Activated CD8-positive, alpha-beta memory T cell treated with anti-CD3 and anti-CD28 coated beads for 24 hours (primary cell): Measurements from ENCODE around the gene MYORG.
"Not testable (repeated sequence)": the region's sequence is repeated elsewhere in the genome, so short reads cannot be mapped to it uniquely, and the experiment has no call there.

Experiments
- DNase-seq: peaks from one replicate; pipeline ENCODE4 v3.0.0-alpha.2; 2020

The MYORG gene

DNA sequence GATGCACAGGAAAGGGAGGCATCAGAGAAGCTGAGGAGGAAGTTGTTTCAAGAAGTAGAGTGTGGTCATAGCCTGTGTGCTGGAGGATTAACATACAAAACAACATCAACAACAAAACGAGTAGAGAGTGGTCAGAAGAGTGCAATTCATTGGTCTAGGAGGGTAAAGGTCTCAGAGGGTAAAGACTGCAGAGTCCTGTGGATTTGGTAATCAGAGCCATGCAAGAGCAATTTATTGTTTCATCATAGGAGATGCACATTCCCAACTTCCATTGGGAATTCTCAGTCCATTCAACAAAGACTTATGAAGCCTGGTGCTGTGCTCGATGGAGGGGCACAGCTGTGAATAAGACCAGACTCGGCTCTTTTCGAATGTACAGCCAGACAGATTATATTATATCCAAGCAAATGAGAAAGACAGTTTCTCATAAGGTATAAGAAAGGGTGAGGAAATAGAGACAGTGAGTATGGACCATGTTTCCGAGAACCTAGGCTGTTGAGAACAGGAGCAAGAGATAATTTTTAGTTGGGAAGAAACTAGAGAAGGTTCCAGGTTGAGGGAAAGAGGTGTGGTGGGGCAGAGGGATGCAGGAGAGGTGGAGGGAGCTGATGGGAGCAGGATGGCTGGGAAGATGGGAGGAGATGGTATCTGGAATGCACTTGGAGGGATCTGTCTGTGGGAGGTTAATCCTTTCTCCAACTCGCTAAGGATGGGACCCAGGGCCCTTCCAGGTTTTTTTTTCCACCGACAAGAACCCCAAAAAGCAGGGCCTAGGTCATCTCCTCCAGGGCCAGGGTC, 7.9 kb upstream of the MYORG start:
- DNase-seq = peak; percentile 15

DNA sequence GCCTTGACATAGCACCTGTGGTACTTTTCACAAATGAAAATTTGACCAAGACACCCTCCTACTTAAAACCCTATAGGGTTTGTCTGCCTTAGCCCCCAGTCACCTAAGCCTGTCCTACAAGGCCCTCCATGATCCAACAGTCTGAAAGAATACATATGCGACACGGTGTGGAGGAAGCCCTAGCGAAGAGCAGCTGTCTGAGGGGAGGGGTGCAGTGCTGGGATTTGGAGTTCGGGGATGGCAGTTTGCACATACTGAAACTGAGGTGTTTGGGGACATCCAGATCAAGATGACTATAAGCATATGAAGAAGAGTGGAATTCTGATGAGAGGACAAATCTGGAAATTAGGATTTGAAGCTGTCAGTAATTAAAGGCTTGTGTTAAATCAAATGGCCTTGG, 7.2 kb upstream of the MYORG start:
- DNase-seq = peak; percentile 5

DNA sequence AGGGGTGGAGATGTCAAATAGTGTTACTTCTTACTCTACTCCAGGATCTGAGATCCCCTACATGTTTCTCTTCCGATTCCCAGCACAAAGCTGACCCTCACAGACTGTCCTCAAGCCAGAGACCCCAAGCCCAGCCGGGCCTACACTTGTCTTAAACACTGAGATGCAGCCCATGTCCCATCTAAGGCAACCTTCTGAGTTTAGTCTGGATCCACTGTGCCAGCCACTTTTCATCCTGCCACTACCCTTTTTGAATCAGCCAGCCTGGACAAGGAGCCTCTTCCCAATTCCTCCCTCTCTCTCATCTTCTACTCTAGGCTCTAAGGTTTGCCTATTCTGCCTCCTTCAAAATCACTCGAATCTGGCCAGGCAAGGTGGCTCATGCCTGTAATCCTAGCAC, 6.2 kb upstream of the MYORG start:
- DNase-seq = peak; percentile 45

DNA sequence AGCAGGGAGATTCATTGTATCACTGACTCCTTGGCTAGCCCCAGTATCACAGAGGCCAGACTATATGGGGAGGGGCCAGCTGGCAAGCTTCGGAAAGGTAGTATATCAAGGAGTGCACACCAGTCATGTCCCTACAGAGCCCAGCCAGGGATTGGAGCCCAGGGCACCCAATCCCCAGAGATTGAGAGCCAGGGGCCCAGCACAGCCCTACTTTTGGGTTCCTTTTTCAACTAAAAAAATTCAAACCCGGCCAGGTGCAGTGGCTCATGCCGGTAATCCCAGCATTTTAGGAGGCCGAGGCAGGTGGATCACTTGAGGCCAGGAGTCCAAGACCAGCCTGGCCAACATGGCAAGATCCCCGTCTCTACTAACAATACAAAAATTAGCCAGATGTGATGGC, 5.4 kb upstream of the MYORG start:
- DNase-seq = peak; percentile 38

DNA sequence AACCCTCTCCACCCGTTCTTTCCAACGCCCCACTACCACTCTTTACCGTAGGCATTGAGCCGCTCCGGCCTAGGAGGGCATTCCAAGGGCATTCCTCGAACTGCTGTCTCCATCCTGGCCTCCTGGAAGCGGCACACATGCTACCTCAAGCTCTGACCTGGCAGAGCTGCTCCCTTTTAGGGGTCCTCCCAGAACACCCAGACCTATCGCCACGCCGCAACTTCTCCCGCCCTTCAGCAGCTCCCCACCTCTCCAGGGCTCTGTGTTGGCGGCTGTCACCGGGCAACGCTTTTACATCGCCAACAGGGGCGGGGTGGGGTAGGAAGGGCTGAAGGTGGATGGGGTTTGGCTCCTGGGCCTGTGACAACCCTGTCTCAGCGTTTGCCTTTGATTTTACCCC, 4.6 kb upstream of the MYORG start:
- DNase-seq = no peak

DNA sequence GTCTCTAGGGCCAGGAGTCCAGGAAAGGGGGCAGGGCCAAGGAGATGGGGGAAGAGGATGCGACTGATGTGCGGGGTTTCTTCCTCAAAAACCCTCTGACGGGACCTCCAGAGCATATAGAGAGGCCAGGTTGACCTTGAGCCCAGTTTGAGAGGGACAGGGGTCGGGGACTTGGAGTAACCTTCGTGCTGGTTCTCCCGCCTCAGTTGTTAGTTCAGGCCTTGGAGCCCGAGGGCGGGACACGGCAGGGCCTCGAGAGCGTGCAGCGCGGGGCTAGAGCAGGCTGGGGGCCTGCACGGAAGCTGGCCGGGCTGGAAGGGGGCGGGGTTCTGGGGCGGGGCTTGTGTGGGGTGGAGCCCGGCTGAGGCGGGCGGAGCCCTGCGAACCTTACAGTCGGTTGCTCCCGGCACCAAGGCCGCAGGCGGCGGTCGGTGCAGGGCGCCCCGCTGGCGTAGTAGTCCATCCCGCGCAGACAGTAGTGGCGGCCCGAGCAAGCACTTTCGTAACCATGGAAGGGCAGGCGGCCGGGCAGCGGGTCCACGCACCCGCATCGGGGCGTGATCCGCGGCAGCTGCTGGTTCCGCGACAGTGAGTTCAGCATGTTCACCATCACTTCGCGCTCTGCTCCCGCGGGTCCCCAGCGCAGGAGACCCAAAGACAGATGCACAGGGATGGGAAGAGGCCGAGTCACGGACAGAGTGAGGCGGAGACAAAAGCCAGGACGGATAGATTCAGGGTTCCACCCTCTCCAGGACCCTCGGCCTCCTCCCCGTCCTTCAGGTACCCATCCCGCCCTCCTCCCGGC, 4.0 kb upstream of the MYORG start:
- peak; percentile 89 for DNase-seq

DNA sequence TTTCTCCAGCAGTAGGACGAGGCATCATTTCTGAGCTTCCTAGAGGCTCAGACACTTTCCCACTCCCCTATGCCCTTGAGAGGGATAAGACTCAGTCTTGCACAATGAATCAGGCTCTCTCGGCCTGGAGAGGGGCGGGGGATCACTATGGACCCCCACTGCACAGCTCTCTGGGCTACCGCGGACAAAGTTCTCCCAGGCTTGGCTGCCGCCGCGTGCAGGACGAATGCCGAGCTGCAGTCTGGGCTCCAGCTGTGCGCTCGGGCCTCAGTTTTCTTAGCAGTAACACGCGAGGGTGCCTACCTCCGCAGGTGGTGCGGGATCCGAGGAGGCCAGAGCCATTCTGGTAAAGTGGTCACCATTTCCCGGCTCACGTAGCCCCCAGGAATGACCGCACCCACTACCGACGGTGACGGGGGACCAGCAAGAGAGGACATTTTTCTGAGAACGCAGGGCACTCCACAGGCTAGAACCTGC, 3.4 kb upstream of the MYORG start:
- DNase-seq = no peak

DNA sequence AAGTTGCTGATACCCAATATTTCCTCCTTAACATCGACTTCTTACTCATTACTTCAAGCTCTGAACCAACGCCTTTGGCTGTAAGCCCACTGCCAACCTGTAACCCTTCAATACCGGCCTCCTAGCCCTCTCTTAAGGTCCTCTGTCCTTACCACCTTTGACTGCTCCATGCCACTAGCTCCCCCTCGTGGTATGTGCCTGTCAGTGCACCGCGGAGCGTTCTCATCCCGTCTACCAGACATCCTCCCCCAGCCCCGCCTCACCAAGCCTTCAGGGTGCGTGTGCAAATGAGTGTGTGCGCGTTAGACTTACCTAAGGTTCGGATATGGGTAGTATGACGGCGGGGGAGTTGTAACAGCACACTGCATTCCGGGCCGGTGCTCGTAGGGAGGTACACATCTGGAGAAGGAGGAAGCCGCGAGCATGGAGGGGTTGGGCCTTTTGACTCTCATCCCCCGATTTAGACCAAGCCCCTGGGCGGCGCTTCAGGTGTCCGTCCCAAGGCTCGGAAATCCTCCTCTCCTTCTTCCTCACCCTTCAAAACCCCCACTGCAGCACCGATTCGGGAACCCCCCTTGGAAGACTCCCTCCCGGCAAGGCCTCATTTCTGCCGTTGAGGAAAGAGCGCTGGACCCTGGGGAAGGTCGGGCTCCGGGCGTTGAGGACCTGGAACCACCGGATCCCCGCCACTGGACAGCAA, 2.8 kb upstream of the MYORG start:
- DNase-seq = peak; percentile 95

DNA sequence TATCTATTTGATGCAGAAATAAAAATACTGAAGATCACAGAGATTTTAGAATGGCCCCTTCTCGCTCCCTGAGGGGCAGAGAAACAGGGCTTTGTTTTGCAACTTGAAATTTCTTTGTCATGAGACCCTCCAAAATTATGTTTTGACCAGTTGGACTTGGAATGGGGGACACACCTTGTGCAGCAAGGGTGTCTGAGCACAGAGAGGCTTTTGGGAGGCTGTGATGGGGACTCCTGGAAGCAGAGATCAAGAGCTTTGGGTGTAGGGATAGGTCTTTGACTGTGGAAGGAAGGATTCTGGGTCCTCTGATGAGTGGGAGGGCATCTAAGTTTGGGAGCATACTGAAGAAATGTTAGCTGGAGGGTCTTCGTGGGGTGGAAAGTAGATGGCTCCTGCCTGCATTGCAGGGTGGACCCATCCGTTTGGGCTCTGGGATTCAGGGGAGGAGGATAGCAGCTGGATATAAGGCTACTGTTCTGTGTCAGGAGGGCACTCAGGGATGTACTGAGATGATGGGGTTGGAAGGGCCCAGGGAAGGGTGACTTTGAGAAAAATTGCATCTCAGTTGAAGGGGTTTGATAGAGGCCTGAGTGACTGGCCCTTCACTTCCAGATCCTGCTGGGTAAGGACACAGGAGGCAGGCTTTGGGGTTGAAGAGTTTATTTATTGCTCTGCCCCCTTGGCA, 1.8 kb upstream of the MYORG start:
- DNase-seq = no peak

DNA sequence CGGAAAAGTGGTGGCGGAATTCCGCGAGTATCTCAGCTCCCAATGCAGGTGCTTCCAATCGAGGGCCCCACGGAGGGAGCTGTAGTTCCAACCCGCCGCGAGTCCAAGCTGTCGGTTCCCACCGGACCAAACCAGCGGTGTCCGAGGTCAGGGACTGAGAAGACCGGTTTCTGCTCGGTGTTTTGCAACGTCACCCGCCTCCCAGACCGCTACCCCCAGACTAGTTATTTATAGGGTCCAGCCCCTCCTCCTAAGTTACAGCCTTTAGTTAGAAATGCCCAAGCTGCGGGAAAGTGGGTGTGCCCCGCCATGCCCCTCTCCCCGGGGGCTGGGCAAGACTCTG, 677 bp upstream of the MYORG start:
- DNase-seq = no peak

DNA sequence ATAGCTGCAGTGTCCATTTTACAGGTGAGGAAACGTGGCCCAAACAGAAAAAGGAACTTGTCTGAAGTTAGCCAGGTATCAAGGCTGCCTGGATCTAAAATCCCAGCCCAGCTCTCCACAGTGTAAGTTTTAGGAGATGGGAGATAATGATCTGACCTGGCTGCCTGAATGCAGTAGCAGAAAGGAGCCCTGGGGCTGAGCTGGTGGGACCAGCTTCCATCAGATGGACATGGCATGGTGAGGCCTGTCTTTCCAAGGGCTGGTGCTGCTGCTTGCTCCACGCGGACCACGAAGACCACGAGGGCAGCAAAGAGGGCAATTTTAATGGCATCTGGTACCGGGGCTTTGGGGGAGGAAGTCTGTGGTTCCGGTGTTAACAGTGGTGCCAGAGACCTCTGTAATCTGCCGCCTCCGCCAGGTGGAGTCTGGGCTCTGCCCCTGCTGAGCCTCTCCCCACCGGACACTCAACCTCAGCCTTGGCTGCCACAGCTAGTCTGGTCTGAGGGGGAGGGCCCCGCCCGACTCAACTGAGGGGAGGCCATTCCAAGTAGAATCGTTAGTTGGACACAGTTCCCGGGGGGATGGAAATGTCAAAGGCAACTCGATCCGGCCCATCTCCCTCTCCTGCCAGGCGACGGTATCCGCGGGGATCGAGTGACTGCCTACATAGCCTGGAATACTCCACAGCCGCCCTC, 650 bp downstream of the MYORG start:
- peak; percentile 77 for DNase-seq

DNA sequence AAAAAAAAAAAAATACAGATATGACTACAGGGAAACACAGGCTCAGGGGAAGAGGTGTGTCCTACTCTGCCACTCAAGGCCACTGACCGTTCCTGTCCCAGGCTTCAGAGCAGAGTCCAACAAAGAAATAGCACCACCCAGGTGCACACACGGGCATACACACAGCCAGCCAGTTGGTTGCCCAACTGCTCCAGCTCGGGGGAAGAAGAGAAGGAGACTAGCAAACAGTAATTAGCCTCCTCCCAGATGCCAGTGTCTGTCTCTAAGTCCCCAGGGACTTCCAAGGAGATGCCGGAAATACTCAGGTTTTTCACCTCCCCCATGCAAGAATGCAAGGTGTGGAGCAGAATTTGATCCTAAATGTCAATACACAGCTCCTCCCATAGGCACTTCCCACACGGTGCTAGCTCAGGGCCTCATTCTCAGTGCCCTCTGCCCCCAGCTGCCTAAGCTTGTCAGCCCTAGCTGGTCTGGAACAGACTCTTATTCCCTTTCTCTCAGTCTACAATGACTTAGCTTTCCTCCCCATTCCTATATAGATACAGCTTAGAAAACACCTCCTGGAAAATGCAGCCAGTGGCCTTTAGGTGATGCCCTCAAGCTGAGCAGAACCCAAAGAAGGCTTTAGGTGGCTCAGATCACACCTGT, 1.7 kb downstream of the MYORG start:
- no peak for DNase-seq

DNA sequence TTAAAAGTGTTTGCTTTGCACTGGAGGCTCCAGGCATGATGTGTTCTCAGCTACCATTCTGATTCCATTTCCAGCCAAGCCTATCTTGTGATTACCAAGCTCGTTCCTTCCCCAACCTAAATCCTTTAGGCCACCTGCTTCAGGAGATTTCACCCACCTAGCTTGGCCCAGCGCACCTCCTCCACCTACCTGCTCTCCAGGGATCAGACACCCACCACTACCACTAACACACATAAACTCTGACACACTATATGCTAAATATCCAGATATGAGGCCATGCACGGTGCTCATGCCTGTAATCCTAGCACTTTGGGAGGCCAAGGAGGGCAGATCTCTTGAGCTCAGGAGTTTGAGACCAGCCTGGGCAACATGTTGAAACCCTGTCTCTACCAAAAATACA, 2.4 kb downstream of the MYORG start:
- no peak for DNase-seq

DNA sequence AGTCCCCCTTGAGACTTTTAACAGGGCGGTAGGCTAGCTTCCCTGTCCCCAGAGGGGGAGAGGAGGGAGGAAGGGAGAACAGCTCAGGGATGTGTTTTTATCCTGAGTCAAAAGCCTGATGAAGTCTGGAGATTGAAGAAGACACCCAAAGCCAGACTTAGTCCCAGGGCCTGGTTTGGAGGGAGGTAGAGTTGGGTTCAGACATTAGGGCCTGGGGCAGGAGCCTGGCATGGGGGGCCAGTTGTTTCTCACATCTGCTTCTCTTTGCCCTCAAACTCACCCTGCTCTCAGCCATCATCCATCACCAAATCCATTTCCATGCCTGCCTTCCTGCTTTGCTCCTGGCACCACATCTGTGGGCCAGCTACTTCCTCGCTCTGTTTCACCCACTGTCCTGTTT, 2.9 kb downstream of the MYORG start:
- no peak for DNase-seq

DNA sequence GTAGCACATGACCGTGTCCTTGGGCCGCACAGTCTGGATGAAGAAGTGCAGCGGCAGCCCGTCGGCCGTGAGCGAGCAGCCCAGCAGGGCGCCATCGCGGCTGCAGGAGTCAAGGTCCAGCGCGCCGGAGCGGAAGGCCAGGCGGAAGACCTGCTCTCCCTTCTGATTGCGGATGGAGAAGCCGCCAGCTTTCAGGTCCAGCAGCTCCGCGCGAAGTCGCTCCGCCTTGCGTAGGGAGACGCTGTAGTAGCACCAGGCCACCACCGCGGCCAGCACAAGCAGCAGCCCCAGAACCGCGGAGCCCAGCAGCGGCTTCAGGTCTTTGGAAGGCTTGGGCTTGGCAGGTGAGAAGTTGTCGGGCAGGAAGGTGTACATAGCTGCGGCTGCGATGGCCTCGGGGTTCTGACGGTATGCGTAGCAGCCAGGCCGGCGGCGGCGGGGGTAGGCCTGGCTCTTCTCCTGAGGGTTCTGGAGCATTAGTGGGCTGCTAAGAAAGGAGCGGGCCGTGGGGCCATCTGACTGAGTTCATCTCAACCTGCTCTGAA, 4.2 kb downstream of the MYORG start:
- DNase-seq = no peak

DNA sequence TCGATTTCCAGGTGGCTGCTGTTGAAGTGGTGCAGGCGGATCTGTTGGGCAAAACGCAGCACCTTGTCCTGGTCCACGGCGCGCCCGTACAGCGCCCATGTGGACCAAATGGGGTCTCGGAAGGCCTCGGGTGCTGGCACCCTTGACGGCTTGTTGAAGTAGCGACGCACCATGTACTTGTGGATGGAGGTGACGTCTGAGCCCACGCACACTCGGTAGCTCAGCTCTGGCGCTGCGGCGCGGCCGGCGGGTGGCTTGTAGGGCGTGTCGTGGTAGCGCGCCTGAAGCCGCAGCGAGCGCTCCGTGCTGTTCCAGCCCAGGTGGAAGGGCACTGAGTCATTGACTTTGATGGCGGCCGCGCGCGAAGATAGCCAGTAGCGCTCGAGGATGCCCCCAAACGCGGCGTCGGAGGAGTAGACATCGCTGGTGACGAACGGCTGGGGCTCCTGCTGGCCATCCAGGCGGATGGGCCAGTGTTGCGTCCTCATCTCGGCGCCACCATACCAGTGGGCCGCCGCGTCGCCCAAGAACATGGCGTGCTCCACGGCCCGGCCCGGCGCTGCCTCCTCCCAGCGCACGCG, 4.7 kb downstream of the MYORG start:
- DNase-seq = no peak

DNA sequence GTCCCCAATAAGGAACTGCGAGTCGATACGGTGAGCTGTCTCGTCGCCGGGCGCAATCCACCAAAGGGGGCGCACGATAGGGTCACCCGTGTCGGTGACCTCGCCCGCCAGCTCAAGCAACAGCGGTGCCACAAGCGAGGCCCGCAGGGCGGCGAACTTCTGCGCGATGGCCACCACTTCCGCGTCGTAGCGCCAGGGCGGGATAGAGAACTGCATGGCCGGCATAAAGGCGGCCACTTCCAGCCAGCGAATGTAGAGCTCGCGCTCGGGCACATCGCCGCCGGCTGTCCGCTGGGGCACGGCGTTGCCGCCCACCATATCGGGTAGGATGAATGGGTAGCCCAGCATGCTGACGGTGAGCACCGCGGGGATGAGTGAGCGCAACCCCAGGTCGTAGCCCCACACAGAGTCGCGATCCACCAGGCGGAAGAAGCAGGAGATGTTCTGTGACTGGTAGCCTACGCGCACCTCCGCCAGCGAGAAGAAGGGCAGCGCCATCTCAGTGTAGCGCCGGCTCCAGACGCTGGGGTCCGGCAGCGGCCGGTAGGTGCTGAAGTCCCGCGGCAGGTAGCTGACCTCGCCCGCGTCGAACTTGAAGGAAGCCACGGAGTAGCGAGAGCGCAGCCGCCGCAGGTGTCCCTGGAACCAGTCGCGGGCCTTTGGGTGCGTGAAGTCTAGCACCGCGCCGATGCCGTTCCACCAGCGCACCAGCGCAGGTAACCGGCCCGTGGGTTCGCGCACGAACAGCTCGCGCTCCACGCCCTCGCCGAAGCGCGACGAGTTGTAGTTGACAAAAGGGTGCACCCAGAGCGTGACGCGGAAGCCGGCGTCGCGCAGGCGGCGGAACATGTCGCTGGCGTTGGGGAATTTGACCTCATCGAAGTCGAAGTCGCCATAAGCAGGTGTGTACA, 5.5 kb downstream of the MYORG start:
- no peak for DNase-seq

DNA sequence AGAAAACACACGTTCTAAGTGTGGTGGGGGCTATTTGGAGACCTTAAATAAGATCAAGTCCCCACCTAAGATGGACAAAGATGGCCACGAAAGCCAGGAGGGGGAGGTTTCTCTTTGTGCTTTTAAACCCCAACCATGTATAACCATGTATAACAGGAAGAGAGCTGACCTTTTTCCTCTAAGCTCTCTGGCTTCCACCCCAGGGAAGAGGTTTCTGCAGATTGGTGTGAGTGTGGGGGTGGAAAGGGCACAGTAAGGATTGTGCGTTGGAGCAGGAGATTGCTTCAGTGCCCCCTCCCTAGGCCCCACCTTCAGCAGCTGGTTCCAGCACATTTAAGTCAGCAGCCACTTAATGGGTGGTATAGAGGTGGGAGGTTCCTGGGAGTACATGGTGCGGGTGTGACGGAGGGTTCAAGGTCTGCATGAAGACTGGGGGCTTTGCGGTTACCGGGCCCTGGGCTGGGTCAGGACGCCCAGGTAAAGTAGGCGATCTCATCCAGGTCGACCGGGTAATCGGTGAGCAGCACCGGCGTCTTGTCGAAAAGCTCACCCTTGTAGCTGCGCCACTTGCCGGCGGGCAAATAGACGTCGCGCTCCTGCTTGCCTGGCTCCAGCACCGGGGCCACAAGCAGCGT, 6.2 kb downstream of the MYORG start:
- no peak for DNase-seq

DNA sequence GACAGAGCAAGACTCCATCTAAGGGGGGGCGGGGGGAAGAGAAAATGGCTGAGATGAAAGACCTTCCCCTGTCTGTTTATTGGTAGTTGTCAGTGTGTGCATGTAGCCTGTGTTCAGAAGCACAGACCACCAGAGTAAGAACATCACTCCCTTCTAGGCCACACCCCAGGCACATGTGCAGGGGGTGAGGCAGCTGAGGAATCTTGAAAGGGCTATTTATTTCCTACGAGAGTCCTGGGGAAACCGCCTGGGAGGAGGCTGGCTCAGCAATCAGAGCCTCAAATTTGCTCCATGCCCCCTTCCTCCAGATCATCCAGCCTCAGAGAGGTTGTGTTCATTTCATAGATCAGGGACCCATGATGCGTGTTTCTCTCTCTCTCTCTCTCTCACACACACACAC, 7.1 kb downstream of the MYORG start:
- no peak for DNase-seq

DNA sequence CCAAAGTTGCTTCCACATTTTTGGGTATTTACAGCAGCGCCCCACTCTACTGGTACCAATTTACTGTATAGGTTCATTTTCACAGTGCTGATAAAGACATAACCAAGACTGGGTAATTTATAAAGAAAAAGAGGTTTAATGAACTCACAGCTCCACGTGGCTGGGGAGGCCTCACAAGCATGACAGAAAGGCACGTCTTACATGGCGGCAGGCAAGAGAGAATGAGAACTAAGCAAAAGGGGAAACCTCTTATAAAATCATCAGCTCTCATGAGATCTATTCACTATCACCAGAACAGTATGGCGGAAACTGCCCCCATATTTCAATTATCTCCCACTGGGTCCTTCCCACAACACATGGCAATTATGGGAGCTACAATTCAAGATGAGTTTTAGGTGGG, 7.9 kb downstream of the MYORG start:
- not testable (repeated sequence) for DNase-seq
